Uterus (tissue), 4 donors: ENCODE results near the gene RPP30. TPM values are rescaled to one million over a fixed set of nuclear protein-coding genes. Genes with fewer than 3 reads are reported as not detected.

Experiments used
- DNase-seq, 2 donors: peaks; one replicate each; pipeline ENCODE4 v3.0.0-alpha.2; 2019 to 2020
- H3K27ac ChIP-seq, 2 donors: fragments of 200-600 bp; sonication (generic); 1 replicate in 1 of 2; 2 replicates in 1 of 2; pipeline ENCODE4 v1.5.1; 2016 to 2018
- H3K27me3 ChIP-seq, 2 donors: fragments of 200-600 bp; sonication (generic); one replicate each; pipeline ENCODE4 v1.5.1; 2018 to 2019; ENCODE audit warnings: control low read depth in 1 of 2
- H3K36me3 ChIP-seq, 2 donors: fragments of 200-600 bp; sonication (generic); one replicate each; pipeline ENCODE4 v1.5.1; 2019; ENCODE audit warnings: control low read depth in 1 of 2
- H3K4me1 ChIP-seq, 2 donors: fragments of 200-600 bp; sonication (generic); one replicate each; pipeline ENCODE4 v1.5.1; 2018 to 2019; ENCODE audit warnings: control low read depth in 1 of 2
- H3K4me3 ChIP-seq, 2 donors: fragments of 200-600 bp; sonication (generic); 1 replicate in 1 of 2; 2 replicates in 1 of 2; pipeline ENCODE4 v1.5.1; 2018 to 2019; ENCODE audit warnings: mild to moderate bottlenecking in 1 of 2
- H3K9me3 ChIP-seq, 2 donors: fragments of 200-600 bp; sonication (generic); one replicate each; pipeline ENCODE4 v1.5.1; 2019; ENCODE audit warnings: control low read depth in 1 of 2
- POLR2A ChIP-seq, 2 donors: fragments of 450-650 bp; IDR thresholded peaks; one replicate each; pipeline ENCODE4 v1.6.1; 2016; ENCODE audit warnings: antibody characterized with exemption in 2 of 2, mild to moderate bottlenecking in 1 of 2, moderate library complexity in 1 of 2
- intact Hi-C: fragments of 100-400 bp; cut with DNase I; formaldehyde crosslinking; loops from one replicate; pipeline ENCODE4 v1.15.1; 2023; ENCODE audit warnings: low total_unique reads
- total RNA-seq, 4 donors: library from RNA; depleted of rRNA in 3 of 4; stranded (reverse); fragments of >200 nt in 3 of 4; gene quantifications; one replicate each; pipeline versions ENCODE4 v1.1.0 to v1.2.4, GENCODE V29; 2014 to 2023
- TF ChIP-seq, protein P1 (sequence below), 4 experiments: fragments of 200-600 bp in 2 of 4; fragments of 450-650 bp in 2 of 4; sonication (generic) in 2 of 4; IDR thresholded peaks; one replicate each; pipeline ENCODE4 v1.5.1; 2016 to 2019; ENCODE audit warnings: antibody characterized with exemption in 4 of 4, mild to moderate bottlenecking in 2 of 4, moderate library complexity in 1 of 4
- donor health status: DM: yes; HTN: yes; CAD: no.

Gene RPP30
- total RNA-seq, 4 donors from 2014 or later = 10.9 to 61.1 (median 32.0) TPM

DNA sequence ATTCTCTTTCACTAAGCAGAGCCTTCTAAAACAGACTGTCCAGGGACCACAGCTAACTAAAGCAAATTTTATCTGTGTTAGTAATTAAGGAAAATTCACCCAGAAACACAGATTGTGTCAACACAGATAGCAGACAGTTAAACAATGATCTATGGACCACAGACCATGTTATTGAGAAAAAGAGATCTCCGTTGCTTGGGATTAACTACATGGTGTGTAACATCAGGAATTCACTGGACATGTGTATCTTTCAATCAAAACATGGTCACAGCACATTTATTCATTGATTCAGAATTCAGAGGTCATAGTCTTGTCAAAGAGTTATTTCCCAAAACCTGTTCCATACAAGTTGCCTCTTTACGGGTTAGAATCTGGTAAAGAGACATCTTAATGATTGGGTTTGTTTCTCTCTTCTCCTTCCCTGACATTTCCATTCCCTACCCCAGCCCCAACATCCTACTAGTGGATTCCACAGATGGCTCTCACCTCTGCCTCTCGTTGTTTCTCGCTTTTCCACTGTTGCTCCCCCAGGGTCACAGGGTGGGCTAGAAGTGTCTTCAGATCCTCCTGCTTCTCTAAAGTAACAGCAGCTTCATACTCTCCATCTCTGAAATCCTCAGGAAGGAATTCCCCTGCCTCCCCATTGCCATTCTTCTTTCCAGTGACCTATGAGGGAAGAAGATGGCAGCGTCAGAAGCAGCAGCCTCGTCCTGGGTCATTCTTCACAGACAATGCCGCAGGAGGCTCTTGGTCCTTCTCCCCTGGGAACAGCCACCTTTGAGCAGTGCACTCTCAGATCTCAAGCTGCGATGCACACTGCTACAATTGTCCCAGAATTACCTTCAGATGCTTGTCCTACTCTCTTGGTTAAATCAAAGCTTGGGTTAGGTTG, 48.2 kb downstream of the RPP30 start:
- intact Hi-C loops = loop anchor here (5.0 kb wide), 1 partner anchor 332 kb away; no protein-coding TSS in a partner anchor

DNA sequence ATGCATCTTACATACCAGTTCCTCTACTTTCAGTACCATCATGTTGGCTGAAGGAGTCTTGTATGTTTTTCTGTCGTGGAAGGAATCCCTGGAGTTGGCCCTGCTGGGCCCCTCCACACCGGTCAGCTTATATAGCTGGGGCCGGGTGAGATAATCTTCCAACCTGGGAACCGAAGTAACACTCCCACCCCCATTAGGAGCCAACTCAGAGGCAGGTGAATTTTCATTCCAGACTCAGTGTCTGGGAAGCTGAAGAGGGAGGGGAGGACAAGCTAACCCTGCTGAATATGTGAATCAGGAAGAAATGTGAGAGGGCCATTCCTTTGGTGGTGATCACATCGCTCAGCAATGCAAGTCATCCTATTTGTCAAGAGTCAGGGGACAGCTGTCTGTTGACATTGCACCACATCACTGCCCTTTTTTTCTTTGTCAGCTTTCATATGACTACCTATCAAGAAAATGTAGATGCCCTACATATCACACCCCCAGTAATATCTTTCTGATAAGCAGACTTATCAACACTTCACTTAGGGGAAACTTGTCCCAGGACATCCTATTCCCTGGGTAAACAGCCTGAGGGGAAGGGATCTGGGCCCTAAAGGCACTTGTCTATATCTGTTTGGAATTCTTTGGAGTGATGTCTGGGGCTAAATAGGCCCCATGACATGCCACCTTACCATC, 49.4 kb downstream of the RPP30 start, which contains the start of gene ANKRD1:
Gene ANKRD1, minus strand, starts transcription at position 102 of the 681 bp plus-strand sequence. Its CDS starts 60 bp downstream, at position 42.
- H3K9me3 ChIP-seq = no peaks in the 10 kb centered on the region
- no peaks in the 10 kb centered on the region for H3K4me1 ChIP-seq
- no peak for DNase-seq
- H3K27me3 ChIP-seq = no peaks in the 10 kb centered on the region
- no peak within 1 kb of the TSS for H3K4me3 ChIP-seq
- H3K36me3 ChIP-seq = no peaks in the 10 kb centered on the region
- TF ChIP-seq POLR2A (IDR thresholded peaks at IDR 0.05) = no peak
- TF ChIP-seq, protein P1, sequence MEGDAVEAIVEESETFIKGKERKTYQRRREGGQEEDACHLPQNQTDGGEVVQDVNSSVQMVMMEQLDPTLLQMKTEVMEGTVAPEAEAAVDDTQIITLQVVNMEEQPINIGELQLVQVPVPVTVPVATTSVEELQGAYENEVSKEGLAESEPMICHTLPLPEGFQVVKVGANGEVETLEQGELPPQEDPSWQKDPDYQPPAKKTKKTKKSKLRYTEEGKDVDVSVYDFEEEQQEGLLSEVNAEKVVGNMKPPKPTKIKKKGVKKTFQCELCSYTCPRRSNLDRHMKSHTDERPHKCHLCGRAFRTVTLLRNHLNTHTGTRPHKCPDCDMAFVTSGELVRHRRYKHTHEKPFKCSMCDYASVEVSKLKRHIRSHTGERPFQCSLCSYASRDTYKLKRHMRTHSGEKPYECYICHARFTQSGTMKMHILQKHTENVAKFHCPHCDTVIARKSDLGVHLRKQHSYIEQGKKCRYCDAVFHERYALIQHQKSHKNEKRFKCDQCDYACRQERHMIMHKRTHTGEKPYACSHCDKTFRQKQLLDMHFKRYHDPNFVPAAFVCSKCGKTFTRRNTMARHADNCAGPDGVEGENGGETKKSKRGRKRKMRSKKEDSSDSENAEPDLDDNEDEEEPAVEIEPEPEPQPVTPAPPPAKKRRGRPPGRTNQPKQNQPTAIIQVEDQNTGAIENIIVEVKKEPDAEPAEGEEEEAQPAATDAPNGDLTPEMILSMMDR (IDR thresholded peaks at IDR 0.05) = no peak
- no peak within 1 kb of the TSS for H3K27ac ChIP-seq
- intact Hi-C loops = no loop called here

More for the DNA sequence above, 48.2 kb downstream of the RPP30 start:
- no peak overlapping the region for H3K27ac ChIP-seq
- no peaks in the 10 kb centered on the region for H3K36me3 ChIP-seq
- H3K9me3 ChIP-seq = no peaks in the 10 kb centered on the region
- no peak for TF ChIP-seq POLR2A (IDR thresholded peaks at IDR 0.05)
- H3K27me3 ChIP-seq = no peaks in the 10 kb centered on the region
- DNase-seq = no peak
- H3K4me1 ChIP-seq = no peaks in the 10 kb centered on the region
- no peak overlapping the region for H3K4me3 ChIP-seq

DNA sequence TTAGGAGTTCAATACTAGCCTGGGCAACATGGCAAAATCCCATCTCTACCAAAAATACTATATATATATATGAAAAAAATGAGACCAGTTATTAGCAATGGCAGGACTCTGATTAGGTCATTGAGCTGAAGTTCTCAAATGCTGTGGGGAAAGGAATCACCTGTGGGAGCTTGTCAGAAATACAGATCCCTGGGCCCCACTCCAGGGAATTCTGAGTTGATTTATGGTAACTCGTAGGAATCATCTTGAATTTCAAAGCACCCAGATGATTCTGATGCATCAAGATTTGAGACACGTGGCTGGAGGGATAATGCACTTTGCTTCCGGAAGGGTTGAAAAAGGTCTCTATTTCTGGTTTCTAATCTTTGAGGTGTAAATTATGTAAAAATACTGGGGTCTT, 50.1 kb downstream of the RPP30 start:
- no peak for DNase-seq
- Histone ChIP-seq H3K27me3 (no peaks in the 10 kb centered on the region), H3K4me1 (no peaks in the 10 kb centered on the region), H3K4me3 (no peak overlapping the region), H3K36me3 (no peaks in the 10 kb centered on the region), H3K27ac (no peak overlapping the region), H3K9me3 (no peaks in the 10 kb centered on the region)
- intact Hi-C loops = no loop called here
- TF ChIP-seq, protein P1 (IDR thresholded peaks at IDR 0.05) = no peak
- TF ChIP-seq POLR2A (IDR thresholded peaks at IDR 0.05) = no peak

- intact Hi-C loops = no loop called here
- Histone ChIP-seq H3K4me1 (no peaks in the 10 kb centered on the region), H3K27ac (no peak overlapping the region), H3K27me3 (no peaks in the 10 kb centered on the region), H3K4me3 (no peak overlapping the region), H3K36me3 (no peaks in the 10 kb centered on the region), H3K9me3 (no peaks in the 10 kb centered on the region)
- DNase-seq = no peak
- no peak for TF ChIP-seq POLR2A (IDR thresholded peaks at IDR 0.05)
- TF ChIP-seq, protein P1 (IDR thresholded peaks at IDR 0.05) = no peak
Observed at GRCh38 chr10:90923111-90923731, 51.4 kb downstream of the RPP30 start.

DNA sequence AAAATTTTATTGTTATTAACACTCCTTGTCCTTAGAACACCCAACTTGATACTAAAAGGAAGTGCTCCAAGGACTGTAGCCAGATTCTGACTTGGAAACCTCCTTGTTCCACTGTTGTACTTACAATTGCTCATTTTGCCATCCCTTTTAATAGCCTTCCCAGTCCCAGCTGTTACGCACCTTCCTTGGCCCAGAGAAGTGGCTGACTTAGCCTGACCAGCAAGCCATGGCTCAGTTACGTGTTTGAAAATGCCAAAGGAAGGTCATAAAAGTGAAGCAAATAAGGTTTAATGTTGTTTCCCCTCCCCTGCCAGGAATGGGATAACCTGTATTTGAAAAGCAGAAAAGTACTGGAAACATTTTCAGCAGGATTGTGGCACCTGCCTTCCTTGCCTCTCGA, 52.8 kb downstream of the RPP30 start:
- intact Hi-C loops = no loop called here
- H3K4me1 ChIP-seq = no peaks in the 10 kb centered on the region
- H3K27ac ChIP-seq = no peak overlapping the region

More for the DNA sequence above, 52.8 kb downstream of the RPP30 start:
- no peaks in the 10 kb centered on the region for H3K9me3 ChIP-seq
- TF ChIP-seq, protein P1 (IDR thresholded peaks at IDR 0.05) = no peak
- TF ChIP-seq POLR2A (IDR thresholded peaks at IDR 0.05) = no peak
- H3K36me3 ChIP-seq = no peaks in the 10 kb centered on the region
- DNase-seq = no peak
- no peaks in the 10 kb centered on the region for H3K27me3 ChIP-seq
- no peak overlapping the region for H3K4me3 ChIP-seq
